HG02623 (cell line): ENCODE measurements around the gene PSMB9.

Experiments
- ATAC-seq: cut with Tn5 transposase; IDR thresholded peaks from one replicate; pipeline ENCODE4 v1.9.1; 2021; ENCODE audit warnings: moderate library complexity; ENCODE audit not compliant: unreplicated experiment

The PSMB9 gene

GRCh38 chr6:32838114-32838958 is 15.7 kb upstream of the PSMB9 start, which contains the start of gene TAP2:
TAP2 (minus strand) TSS chr6:32838739; CDS start chr6:32838233, 506 bp downstream.
- peak; percentile 56 for ATAC-seq

GRCh38 chr6:32839356-32839755 is 14.6 kb upstream of the PSMB9 start:
- no peak for ATAC-seq

- ATAC-seq: no peak
Measured at GRCh38 chr6:32840604-32841246, 13.3 kb upstream of the PSMB9 start.

GRCh38 chr6:32842021-32842650 is 11.9 kb upstream of the PSMB9 start:
- ATAC-seq: no peak

- no peak for ATAC-seq
Measured at GRCh38 chr6:32842690-32843089, 11.3 kb upstream of the PSMB9 start.

GRCh38 chr6:32843331-32843978 is 10.5 kb upstream of the PSMB9 start:
- ATAC-seq: no peak

- peak; percentile 82 for ATAC-seq
Measured at GRCh38 chr6:32843979-32844838, 9.8 kb upstream of the PSMB9 start, which contains the start of gene PSMB8. PSMB8 (minus strand) TSS chr6:32844047; CDS start chr6:32843996, 51 bp downstream.

GRCh38 chr6:32844839-32845383 is 9.1 kb upstream of the PSMB9 start:
- ATAC-seq: no peak

- ATAC-seq: no peak
Measured at GRCh38 chr6:32845384-32845884, 8.6 kb upstream of the PSMB9 start.

GRCh38 chr6:32847004-32847403 is 7.0 kb upstream of the PSMB9 start:
- ATAC-seq: no peak

- no peak for ATAC-seq
Measured at GRCh38 chr6:32847795-32848194, 6.2 kb upstream of the PSMB9 start.

GRCh38 chr6:32849126-32849525 is 4.9 kb upstream of the PSMB9 start:
- no peak for ATAC-seq

- ATAC-seq: no peak
Measured at GRCh38 chr6:32851025-32851424, 3.0 kb upstream of the PSMB9 start.

- ATAC-seq: no peak
Measured at GRCh38 chr6:32852018-32852843, 1.8 kb upstream of the PSMB9 start.

GRCh38 chr6:32852844-32853540 is 1.0 kb upstream of the PSMB9 start:
- no peak for ATAC-seq

- peak; percentile 14 for ATAC-seq
Measured at GRCh38 chr6:32854376-32855178, 585 bp downstream of the PSMB9 start.

- no peak for ATAC-seq
Measured at GRCh38 chr6:32855467-32856174, 1.6 kb downstream of the PSMB9 start.
